K562 (cell line): ENCODE measurements around the gene NF2.

Experiments
- ARNT ChIP-seq, 2 experiments: fragments of 450-650 bp; IDR thresholded peaks; 2 replicates each; pipeline ENCODE4 v1.6.1; 2016; ENCODE audit warnings: mild to moderate bottlenecking in 1 of 2
- GATAD2B ChIP-seq: fragments of 450-650 bp; IDR thresholded peaks from 2 replicates; pipeline ENCODE4 v1.6.1; 2017; ENCODE audit warnings: mild to moderate bottlenecking, borderline replicate concordance
- MEF2D ChIP-seq: conservative IDR thresholded peaks from 2 replicates; pipeline ENCODE4 v1.6.1; 2016; ENCODE audit warnings: low read depth, missing genetic modification characterization, missing compliant biosample characterization
- PHB ChIP-seq: fragments of 250-450 bp; sonication (Bioruptor Pico); IDR thresholded peaks from 2 replicates; pipeline ENCODE4 v1.5.0; 2021
- SP2 ChIP-seq: IDR thresholded peaks from 2 replicates; pipeline ENCODE4 v1.6.1; 2011; ENCODE audit warnings: mild to moderate bottlenecking, low read depth, low read length, moderate library complexity; ENCODE audit not compliant: poor library complexity, severe bottlenecking; ENCODE audit errors: extremely low read depth
- SREBF1 ChIP-seq: fragments of 150-350 bp; IDR thresholded peaks from 2 replicates; pipeline ENCODE4 v1.6.1; 2014; ENCODE audit warnings: antibody characterized with exemption, low read depth, low read length, borderline replicate concordance
- TBL1XR1 ChIP-seq, 2 experiments: IDR thresholded peaks; 2 replicates each; pipeline ENCODE4 v1.6.1; 2012; ENCODE audit warnings: improper control_type of control experiment in 2 of 2, low read length in 2 of 2, mild to moderate bottlenecking in 1 of 2
- TF ChIP-seq, protein P1 (sequence below): fragments of 450-650 bp; IDR thresholded peaks from 2 replicates; pipeline ENCODE4 v1.6.1; 2014; ENCODE audit warnings: low read depth, mild to moderate bottlenecking, moderate library complexity, borderline replicate concordance
- TF ChIP-seq, protein P2 (sequence below): fragments of 450-650 bp; IDR thresholded peaks from one replicate; pipeline ENCODE4 v1.6.1; 2018; ENCODE audit warnings: mild to moderate bottlenecking, moderate library complexity; ENCODE audit not compliant: partially characterized antibody

DNA sequence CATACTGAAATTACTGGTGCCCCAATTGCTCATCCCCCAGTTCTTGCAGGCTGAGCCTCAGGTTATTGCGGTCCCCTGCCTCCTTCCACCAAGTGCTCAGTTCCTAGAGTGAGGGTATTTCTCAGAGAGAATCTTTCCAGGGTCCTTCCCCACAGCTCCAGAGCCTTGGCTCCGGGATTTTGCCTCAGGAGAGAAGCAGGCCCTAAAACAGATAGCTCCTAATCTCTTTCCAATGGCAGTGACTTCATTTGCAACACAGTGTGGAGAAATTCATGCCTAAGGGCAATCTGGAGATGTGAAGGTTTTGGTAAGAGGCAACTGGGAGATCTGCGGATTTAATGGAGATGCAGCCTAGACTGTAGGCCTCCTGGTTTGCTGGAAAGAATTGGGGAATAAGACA, 2.9 kb downstream of the NF2 start:
- no peak for TF ChIP-seq ARNT (IDR thresholded peaks at IDR 0.05)
- no peak for TF ChIP-seq GATAD2B
- TF ChIP-seq TBL1XR1 (IDR thresholded peaks at IDR 0.05; ENCODE audit: low read length in 2 of 2), result no peak
- TF ChIP-seq, protein P1, sequence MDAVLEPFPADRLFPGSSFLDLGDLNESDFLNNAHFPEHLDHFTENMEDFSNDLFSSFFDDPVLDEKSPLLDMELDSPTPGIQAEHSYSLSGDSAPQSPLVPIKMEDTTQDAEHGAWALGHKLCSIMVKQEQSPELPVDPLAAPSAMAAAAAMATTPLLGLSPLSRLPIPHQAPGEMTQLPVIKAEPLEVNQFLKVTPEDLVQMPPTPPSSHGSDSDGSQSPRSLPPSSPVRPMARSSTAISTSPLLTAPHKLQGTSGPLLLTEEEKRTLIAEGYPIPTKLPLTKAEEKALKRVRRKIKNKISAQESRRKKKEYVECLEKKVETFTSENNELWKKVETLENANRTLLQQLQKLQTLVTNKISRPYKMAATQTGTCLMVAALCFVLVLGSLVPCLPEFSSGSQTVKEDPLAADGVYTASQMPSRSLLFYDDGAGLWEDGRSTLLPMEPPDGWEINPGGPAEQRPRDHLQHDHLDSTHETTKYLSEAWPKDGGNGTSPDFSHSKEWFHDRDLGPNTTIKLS, result no peak
- TF ChIP-seq MEF2D, result no peak
- TF ChIP-seq, protein P2, sequence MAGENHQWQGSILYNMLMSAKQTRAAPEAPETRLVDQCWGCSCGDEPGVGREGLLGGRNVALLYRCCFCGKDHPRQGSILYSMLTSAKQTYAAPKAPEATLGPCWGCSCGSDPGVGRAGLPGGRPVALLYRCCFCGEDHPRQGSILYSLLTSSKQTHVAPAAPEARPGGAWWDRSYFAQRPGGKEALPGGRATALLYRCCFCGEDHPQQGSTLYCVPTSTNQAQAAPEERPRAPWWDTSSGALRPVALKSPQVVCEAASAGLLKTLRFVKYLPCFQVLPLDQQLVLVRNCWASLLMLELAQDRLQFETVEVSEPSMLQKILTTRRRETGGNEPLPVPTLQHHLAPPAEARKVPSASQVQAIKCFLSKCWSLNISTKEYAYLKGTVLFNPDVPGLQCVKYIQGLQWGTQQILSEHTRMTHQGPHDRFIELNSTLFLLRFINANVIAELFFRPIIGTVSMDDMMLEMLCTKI, result no peak
- TF ChIP-seq PHB (CRISPR knock-in tag), result no peak
- TF ChIP-seq SREBF1, result no peak
- TF ChIP-seq SP2, result no peak
